Measurements from ENCODE around the gene UMODL1.

GRCh38 chr21:42142627-42143026 is 71.5 kb downstream of the UMODL1 start:
- TF ChIP-seq, protein P1, sequence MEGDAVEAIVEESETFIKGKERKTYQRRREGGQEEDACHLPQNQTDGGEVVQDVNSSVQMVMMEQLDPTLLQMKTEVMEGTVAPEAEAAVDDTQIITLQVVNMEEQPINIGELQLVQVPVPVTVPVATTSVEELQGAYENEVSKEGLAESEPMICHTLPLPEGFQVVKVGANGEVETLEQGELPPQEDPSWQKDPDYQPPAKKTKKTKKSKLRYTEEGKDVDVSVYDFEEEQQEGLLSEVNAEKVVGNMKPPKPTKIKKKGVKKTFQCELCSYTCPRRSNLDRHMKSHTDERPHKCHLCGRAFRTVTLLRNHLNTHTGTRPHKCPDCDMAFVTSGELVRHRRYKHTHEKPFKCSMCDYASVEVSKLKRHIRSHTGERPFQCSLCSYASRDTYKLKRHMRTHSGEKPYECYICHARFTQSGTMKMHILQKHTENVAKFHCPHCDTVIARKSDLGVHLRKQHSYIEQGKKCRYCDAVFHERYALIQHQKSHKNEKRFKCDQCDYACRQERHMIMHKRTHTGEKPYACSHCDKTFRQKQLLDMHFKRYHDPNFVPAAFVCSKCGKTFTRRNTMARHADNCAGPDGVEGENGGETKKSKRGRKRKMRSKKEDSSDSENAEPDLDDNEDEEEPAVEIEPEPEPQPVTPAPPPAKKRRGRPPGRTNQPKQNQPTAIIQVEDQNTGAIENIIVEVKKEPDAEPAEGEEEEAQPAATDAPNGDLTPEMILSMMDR (IDR thresholded peaks at IDR 0.05): no peak
- TF ChIP-seq POLR2A (IDR thresholded peaks at IDR 0.05) (no peak), EP300 (IDR thresholded peaks at IDR 0.05) (no peak)

All from ovary (tissue), 3 donors.